HG03457 (cell line): ENCODE measurements around the gene PCDHA6.
"Not testable (repeated sequence)": the region's sequence is repeated elsewhere in the genome, so short reads cannot be mapped to it uniquely, and the experiment has no call there.

ENCODE experiments used
- ATAC-seq: cut with Tn5 transposase; IDR thresholded peaks from one replicate; pipeline ENCODE4 v1.9.1; 2021; ENCODE audit warnings: moderate number of reproducible peaks; ENCODE audit not compliant: unreplicated experiment

The PCDHA6 gene

DNA sequence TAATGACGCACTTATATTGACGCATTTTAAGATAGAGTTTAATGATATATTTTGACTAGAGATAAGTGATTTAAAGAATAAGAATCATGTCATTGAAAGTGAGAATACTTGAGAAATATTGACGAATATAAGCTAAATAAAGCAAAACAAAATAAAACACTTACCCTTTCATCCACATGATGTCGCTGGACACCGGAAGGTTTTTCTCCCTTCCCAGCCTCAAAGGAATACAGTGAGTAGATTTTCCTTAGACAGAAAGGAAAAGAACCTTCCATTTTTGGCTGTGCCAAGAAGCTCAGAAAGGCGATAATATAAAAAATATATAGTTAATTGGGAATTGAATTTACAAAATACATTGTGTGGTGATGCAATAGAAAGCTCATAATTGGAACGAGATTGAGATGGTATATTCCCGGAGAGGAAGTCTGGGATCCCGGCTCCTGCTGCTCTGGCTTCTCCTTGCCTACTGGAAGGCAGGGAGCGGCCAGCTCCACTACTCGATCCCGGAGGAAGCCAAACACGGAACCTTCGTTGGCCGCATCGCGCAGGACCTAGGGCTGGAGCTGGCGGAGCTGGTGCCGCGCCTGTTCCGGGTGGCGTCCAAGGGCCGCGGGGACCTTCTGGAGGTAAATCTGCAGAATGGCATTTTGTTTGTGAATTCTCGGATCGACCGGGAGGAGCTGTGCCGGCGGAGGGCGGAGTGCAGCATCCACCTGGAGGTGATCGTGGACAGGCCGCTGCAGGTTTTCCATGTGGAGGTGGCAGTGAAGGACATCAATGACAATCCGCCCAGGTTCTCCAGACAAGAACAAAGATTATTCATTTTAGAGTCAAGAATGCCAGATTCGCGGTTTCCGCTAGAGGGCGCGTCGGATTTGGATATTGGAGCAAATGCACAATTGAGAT lies 6.1 kb upstream of the PCDHA6 start, which contains the start of gene PCDHA5:
Gene PCDHA5 (plus strand): TSS at position 239 of the 906 bp plus-strand sequence.
- no peak for ATAC-seq

DNA sequence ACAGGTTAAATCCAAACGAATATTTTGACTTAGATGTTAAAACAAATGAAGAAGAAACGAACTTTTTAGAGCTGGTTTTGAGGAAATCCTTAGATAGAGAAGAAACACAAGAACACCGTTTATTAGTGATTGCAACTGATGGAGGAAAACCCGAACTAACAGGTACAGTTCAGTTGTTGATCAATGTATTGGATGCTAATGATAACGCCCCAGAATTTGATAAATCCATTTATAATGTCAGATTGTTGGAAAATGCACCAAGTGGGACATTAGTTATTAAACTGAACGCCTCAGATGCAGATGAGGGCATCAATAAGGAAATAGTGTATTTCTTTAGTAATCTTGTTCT lies 5.5 kb upstream of the PCDHA6 start:
- no peak for ATAC-seq

DNA sequence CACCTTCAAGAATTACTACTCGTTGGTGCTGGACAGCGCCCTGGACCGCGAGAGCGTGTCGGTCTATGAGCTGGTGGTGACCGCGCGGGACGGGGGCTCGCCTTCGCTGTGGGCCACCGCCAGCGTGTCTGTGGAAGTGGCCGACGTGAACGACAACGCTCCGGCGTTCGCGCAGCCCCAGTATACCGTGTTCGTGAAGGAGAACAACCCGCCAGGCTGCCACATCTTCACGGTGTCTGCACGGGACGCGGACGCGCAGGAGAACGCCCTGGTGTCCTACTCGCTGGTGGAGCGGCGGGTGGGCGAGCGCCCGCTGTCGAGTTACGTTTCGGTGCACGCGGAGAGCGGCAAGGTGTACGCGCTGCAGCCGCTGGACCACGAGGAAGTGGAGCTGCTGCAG lies 4.8 kb upstream of the PCDHA6 start:
- not testable (repeated sequence) for ATAC-seq

DNA sequence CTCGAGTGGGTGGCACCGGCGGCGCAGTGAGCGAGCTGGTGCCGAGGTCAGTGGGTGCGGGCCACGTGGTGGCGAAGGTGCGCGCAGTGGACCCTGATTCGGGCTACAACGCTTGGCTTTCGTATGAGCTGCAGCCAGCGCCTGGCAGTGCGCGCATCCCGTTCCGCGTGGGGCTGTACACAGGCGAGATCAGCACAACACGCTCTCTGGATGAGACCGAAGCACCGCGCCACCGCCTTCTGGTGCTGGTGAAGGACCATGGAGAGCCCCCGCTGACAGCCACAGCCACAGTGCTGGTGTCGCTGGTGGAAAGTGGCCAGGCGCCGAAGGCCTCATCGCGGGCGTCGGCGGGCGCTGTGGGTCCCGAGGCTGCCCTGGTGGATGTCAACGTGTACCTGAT lies 4.3 kb upstream of the PCDHA6 start:
- ATAC-seq: no peak

DNA sequence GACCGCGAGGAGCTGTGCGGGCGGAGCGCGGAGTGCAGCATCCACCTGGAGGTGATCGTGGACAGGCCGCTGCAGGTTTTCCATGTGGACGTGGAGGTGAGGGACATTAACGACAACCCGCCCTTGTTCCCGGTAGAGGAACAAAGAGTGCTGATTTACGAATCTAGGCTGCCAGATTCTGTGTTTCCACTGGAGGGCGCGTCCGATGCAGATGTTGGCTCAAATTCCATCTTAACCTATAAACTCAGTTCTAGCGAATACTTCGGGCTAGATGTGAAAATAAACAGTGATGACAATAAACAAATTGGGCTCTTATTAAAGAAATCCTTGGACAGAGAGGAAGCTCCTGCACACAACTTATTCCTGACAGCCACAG lies 590 bp downstream of the PCDHA6 start:
- ATAC-seq: no peak

DNA sequence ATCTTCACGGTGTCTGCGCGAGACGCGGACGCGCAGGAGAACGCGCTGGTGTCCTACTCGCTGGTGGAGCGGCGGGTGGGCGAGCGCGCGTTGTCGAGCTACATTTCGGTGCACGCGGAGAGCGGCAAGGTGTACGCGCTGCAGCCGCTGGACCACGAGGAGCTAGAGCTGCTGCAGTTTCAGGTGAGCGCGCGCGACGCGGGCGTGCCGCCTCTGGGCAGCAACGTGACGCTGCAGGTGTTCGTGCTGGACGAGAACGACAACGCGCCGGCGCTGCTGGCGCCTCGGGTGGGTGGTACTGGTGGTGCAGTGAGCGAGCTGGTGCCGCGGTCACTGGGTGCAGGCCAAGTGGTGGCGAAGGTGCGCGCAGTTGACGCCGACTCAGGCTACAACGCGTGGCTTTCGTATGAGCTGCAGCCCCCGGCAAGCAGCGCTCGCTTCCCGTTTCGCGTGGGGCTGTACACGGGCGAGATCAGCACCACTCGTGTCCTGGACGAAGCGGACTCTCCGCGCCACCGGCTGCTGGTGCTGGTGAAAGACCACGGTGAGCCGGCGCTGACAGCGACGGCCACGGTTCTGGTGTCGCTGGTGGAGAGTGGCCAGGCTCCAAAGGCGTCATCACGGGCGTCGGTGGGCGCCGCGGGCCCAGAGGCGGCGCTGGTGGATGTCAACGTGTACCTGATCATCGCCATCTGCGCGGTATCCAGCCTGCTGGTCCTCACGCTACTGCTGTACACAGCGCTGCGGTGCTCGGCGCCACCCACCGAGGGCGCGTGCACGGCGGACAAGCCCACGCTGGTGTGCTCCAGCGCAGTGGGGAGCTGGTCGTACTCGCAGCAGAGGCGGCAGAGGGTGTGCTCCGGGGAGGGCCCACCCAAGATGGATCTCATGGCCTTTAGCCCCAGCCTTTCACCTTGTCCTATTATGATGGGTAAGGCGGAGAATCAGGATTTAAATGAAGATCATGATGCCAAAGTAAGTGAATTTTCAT lies 2.0 kb downstream of the PCDHA6 start:
- ATAC-seq: not testable (repeated sequence)

DNA sequence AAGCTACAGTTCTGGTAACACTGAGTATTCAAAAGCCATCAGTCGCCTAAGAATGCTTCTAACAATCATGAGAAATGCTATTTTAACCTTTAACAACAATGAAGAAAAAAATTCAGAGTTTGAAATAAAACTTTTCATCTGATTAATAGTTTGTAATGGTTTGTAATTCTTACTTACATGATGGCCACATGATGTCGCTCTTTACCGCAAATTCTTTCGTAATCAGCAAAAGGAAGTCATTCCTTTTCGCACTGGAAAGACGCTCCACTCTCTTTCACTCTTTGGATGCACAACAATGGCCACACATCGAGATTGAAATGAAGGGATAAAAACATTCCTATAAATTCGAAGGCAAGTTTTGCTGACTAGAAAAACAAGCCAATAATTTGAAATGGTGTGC lies 6.2 kb downstream of the PCDHA6 start, which contains the start of gene PCDHA7:
Gene PCDHA7 (plus strand): TSS at position 277 of the 400 bp plus-strand sequence. CDS start 115 bp downstream, at position 392.
- no peak for ATAC-seq

DNA sequence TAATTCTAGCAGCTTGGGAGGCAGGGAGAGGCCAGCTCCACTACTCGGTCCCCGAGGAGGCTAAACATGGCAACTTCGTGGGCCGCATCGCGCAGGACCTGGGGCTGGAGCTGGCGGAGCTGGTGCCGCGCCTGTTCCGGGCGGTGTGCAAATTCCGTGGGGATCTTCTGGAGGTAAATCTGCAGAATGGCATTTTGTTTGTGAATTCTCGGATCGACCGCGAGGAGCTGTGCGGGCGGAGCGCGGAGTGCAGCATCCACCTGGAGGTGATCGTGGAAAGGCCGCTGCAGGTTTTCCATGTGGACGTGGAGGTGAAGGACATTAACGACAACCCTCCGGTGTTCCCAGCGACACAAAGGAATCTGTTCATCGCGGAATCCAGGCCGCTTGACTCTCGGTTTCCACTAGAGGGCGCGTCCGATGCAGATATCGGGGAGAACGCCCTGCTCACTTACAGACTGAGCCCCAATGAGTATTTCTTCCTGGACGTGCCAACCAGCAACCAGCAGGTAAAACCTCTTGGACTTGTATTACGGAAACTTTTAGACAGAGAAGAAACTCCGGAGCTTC lies 6.8 kb downstream of the PCDHA6 start:
- not testable (repeated sequence) for ATAC-seq

DNA sequence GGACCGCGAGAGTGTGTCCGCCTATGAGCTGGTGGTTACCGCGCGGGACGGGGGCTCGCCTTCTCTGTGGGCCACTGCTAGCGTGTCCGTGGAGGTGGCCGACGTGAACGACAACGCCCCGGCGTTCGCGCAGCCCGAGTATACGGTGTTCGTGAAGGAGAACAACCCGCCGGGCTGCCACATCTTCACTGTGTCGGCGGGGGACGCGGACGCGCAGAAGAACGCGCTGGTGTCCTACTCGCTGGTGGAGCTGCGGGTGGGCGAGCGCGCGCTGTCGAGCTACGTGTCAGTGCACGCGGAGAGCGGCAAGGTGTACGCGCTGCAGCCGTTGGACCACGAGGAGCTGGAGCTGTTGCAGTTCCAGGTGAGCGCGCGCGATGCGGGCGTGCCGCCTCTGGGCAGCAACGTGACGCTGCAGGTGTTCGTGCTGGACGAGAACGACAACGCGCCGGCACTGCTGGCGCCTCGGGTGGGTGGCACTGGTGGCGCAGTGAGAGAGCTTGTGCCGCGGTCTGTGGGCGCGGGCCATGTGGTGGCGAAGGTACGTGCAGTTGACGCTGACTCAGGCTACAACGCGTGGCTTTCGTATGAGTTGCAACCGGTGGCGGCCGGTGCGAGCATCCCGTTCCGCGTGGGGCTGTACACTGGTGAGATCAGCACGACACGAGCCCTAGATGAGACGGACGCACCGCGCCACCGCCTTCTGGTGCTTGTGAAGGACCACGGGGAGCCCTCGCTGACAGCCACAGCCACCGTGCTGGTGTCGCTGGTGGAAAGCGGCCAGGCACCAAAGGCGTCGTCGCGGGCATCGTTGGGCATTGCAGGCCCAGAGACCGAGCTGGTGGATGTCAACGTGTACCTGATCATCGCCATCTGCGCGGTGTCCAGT lies 8.1 kb downstream of the PCDHA6 start:
- no peak for ATAC-seq

DNA sequence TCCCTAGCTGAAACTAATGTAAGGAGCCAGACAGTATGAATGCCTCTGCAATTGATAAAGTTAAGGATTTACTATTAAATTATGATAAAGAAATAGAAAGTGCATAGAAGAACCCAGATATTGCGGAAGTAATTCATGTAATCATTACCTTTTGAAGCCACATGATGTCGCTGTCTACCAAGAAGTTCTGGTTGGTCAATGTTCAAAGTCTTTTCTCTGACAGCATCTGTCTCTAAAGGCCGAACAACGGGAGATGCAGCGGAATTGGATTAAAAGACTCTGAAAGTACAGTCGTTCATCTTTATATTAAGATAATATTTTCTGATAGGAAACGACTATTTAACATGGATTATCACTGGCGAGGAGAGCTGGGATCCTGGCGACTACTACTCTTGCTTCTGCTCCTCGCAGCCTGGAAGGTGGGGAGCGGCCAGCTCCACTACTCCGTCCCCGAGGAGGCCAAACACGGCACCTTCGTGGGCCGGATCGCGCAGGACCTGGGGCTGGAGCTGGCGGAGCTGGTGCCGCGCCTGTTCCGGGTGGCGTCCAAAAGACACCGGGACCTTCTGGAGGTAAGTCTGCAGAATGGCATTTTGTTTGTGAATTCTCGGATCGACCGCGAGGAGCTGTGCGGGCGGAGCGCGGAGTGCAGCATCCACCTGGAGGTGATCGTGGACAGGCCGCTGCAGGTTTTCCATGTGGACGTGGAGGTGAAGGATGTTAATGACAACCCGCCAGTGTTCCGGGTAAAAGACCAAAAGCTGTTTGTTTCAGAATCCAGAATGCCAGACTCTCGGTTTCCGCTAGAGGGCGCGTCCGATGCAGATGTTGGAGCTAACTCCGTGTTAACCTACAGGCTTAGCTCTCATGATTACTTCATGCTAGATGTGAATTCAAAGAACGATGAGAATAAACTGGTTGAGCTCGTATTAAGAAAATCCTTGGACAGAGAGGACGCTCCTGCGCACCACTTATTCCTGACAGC lies 13.5 kb downstream of the PCDHA6 start, which contains the start of gene PCDHA8:
Gene PCDHA8 (plus strand): TSS at position 210 of the 985 bp plus-strand sequence. CDS start 135 bp downstream, at position 345.
- ATAC-seq: no peak

DNA sequence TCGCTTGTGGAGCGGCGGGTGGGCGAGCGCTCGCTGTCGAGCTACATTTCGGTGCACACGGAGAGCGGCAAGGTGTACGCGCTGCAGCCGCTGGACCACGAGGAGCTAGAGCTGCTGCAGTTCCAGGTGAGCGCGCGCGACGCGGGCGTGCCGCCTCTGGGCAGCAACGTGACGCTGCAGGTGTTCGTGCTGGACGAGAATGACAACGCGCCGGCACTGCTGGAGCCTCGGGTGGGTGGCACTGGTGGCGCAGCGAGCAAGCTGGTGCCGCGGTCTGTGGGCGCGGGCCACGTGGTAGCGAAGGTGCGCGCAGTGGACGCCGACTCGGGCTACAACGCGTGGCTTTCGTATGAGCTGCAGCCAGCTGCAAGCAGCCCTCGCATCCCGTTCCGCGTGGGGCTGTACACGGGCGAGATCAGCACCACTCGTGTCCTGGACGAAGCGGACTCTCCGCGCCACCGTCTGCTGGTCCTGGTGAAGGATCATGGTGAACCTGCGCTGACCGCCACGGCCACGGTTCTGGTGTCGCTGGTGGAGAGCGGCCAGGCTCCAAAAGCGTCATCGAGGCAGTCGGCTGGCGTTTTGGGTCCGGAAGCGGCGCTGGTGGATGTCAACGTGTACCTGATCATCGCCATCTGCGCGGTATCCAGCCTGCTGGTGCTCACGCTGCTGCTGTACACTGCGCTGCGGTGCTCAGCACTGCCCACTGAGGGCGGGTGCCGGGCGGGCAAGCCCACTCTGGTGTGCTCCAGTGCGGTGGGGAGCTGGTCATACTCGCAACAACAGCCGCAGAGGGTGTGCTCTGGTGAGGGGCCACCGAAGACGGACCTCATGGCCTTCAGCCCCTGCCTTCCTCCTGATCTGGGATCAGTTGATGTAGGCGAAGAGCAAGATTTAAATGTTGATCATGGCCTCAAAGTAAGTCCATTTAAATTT lies 15.3 kb downstream of the PCDHA6 start:
- no peak for ATAC-seq

DNA sequence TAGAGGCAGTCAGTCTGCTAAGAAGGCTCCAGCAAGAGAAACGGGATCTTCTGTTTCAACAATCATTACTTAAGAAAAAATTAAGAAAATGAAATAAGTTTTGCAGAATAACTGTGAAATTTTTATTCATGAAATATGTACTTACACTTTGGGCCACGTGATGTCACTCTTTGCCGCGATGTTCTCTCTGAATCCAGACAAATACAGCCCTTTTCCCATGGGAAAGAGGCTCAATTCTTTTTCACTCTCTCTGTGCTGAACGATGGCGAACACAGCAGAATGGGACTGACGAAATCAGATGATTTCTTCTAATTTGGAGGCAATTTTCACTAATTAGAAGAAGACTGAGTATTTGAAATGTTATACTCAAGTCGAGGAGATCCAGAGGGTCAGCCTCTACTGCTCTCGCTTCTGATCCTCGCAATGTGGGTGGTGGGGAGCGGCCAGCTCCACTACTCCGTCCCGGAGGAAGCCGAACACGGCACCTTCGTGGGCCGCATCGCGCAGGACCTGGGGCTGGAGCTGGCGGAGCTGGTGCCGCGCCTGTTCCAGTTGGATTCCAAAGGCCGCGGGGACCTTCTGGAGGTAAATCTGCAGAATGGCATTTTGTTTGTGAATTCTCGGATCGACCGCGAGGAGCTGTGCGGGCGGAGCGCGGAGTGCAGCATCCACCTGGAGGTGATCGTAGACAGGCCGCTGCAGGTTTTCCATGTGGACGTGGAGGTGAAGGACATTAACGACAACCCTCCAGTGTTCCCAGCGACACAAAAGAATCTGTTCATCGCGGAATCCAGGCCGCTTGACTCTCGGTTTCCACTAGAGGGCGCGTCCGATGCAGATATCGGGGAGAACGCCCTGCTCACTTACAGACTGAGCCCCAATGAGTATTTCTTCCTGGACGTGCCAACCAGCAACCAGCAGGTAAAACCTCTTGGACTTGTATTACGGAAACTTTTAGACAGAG lies 20.7 kb downstream of the PCDHA6 start, which contains the start of gene PCDHA9:
Gene PCDHA9 (plus strand): TSS at position 244 of the 964 bp plus-strand sequence. CDS start 114 bp downstream, at position 358.
- not testable (repeated sequence) for ATAC-seq

DNA sequence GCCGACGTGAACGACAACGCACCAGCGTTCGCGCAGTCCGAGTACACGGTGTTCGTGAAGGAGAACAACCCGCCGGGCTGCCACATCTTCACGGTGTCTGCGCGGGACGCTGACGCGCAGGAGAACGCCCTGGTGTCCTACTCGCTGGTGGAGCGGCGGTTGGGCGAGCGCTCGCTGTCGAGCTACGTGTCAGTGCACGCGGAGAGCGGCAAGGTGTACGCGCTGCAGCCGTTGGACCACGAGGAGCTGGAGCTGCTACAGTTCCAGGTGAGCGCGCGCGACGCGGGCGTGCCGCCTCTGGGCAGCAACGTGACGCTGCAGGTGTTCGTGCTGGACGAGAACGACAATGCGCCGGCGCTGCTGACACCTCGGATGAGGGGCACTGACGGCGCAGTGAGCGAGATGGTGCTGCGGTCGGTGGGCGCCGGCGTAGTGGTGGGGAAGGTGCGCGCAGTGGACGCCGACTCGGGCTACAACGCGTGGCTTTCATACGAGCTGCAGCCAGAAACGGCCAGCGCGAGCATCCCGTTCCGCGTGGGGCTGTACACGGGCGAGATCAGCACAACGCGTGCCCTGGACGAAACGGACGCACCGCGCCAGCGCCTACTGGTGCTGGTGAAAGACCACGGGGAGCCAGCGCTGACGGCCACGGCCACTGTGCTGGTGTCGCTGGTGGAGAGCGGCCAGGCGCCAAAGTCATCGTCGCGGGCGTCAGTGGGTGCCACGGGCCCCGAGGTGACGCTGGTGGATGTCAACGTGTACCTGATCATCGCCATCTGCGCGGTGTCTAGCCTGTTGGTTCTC lies 22.3 kb downstream of the PCDHA6 start:
- not testable (repeated sequence) for ATAC-seq

DNA sequence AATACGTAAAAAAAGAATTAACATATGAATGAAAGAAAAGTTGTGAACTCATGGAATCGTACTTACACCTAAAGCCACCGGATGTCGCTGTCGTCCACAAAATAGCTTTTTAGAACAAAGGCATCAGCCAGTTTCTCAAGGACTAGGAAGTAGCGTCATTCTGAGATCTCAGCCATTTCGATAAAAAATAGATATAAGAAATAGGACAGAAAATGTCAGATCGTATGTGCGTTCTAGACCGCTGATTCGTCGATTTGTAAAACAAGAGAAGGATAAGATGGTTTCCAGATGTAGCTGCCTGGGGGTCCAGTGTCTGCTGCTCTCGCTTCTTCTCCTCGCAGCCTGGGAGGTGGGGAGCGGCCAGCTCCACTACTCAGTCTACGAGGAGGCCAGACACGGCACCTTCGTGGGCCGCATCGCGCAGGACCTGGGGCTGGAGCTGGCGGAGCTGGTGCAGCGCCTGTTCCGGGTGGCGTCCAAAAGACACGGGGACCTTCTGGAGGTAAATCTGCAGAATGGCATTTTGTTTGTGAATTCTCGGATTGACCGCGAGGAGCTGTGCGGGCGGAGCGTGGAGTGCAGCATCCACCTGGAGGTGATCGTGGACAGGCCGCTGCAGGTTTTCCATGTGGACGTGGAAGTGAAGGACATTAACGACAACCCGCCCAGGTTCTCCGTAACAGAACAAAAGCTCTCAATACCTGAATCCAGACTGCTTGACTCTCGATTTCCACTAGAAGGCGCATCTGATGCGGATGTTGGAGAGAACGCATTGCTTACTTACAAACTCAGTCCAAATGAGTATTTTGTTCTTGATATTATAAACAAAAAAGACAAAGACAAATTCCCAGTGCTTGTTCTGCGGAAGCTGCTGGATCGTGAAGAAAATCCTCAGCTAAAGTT lies 28.3 kb downstream of the PCDHA6 start, which contains the start of gene PCDHA10:
Gene PCDHA10 (plus strand): TSS at position 126 of the 903 bp plus-strand sequence. CDS start 152 bp downstream, at position 278.
- ATAC-seq: no peak
